Loucy (cell line): ENCODE measurements around the gene SMYD4.

Experiments used
- EZH2phosphoT487 ChIP-seq: fragments of 200-600 bp; IDR thresholded peaks from 2 replicates; pipeline ENCODE4 v1.6.1; 2018; ENCODE audit warnings: antibody characterized with exemption, mild to moderate bottlenecking, moderate library complexity, borderline replicate concordance
- TF ChIP-seq, protein P1 (sequence below): fragments of 200-600 bp; sonication (generic); conservative IDR thresholded peaks from 2 replicates; pipeline ENCODE4 v1.5.1; 2014; ENCODE audit warnings: mild to moderate bottlenecking, antibody characterized with exemption, low read length

DNA sequence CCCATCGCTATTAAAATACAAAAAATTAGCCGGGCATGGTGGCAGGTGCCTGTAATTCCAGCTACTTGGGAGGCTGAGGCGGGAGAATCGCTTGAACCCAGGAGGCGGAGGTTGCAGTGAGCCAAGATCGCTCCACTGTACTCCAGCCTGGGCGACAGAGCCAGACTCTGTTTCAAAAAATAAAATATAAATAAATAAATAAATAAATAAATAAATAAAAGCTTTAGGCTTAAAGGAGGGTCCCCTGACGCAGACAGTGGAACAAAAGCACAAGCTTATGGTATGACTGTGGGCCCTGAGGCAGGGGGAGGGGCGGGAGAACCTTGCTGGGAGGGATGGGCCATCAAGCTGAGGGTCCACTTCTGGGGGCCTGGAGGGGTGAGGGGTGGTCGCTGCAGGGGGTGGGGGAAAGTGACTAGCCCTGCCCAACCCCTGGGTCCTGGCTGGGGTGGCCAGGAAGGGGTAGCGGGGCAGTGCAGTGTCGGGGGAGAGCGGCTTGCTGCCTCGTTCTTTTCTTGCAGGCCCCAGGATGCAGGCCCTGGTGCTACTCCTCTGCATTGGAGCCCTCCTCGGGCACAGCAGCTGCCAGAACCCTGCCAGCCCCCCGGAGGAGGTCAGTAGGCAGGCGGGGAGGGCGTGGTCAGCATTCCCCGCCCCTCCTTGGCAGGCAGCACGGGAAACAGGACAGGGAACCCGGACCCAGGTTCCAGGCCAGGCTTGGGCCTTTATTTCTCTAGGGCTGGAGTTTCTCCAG is 63.1 kb downstream of the SMYD4 start:
- TF ChIP-seq, protein P1, sequence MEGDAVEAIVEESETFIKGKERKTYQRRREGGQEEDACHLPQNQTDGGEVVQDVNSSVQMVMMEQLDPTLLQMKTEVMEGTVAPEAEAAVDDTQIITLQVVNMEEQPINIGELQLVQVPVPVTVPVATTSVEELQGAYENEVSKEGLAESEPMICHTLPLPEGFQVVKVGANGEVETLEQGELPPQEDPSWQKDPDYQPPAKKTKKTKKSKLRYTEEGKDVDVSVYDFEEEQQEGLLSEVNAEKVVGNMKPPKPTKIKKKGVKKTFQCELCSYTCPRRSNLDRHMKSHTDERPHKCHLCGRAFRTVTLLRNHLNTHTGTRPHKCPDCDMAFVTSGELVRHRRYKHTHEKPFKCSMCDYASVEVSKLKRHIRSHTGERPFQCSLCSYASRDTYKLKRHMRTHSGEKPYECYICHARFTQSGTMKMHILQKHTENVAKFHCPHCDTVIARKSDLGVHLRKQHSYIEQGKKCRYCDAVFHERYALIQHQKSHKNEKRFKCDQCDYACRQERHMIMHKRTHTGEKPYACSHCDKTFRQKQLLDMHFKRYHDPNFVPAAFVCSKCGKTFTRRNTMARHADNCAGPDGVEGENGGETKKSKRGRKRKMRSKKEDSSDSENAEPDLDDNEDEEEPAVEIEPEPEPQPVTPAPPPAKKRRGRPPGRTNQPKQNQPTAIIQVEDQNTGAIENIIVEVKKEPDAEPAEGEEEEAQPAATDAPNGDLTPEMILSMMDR, result no peak
- no peak for TF ChIP-seq EZH2phosphoT487
